Stomach (tissue), 4 donors: ENCODE results near the gene SLC24A3.

Source experiments
- POLR2AphosphoS5 ChIP-seq, 3 donors: sonication (generic); formaldehyde crosslinking; IDR thresholded peaks; one replicate each; pipeline ENCODE4 v1.6.1; 2016; ENCODE audit warnings: antibody characterized with exemption in 3 of 3
- TF ChIP-seq, protein P1 (sequence below), 7 experiments: fragments of 450-650 bp in 4 of 7; fragments of 200-600 bp in 3 of 7; sonication (generic) in 3 of 7; IDR thresholded peaks; one replicate each; pipeline ENCODE4 v1.5.1; 2016 to 2019; ENCODE audit warnings: antibody characterized with exemption in 7 of 7, control low read depth in 2 of 7, mild to moderate bottlenecking in 1 of 7

DNA sequence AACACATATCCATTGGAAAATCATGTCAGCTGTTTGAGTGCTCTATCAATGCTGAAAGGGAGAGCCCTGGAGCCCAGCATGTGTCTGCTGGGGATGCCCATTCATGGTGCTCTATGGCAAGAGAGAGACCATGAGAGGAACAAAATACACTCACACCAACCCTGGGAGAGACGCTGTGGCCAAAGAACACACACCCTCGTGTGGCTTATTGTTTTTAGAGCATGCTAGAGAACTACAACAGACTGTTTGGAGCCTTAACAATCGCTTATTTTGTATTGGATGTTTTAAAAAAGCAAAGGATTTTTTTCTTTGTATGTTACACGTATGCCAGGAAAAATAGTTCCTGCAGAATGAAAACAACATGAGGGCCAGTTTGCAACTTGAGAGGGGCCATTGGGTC is 151.0 kb downstream of the SLC24A3 start:
- TF ChIP-seq, protein P1, sequence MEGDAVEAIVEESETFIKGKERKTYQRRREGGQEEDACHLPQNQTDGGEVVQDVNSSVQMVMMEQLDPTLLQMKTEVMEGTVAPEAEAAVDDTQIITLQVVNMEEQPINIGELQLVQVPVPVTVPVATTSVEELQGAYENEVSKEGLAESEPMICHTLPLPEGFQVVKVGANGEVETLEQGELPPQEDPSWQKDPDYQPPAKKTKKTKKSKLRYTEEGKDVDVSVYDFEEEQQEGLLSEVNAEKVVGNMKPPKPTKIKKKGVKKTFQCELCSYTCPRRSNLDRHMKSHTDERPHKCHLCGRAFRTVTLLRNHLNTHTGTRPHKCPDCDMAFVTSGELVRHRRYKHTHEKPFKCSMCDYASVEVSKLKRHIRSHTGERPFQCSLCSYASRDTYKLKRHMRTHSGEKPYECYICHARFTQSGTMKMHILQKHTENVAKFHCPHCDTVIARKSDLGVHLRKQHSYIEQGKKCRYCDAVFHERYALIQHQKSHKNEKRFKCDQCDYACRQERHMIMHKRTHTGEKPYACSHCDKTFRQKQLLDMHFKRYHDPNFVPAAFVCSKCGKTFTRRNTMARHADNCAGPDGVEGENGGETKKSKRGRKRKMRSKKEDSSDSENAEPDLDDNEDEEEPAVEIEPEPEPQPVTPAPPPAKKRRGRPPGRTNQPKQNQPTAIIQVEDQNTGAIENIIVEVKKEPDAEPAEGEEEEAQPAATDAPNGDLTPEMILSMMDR (IDR thresholded peaks at IDR 0.05), result no peak
- TF ChIP-seq POLR2AphosphoS5 (IDR thresholded peaks at IDR 0.05), result no peak
